Activated CD8-positive, alpha-beta memory T cell treated with anti-CD3 and anti-CD28 coated beads, Interleukin-2, amount 50 U/mL, for 48 hours (primary cell): ENCODE results near the gene SF3B2.
"Not testable (repeated sequence)": the region's sequence is repeated elsewhere in the genome, so short reads cannot be mapped to it uniquely, and the experiment has no call there.

Experiments used
- DNase-seq: peaks from one replicate; pipeline ENCODE4 v3.0.0-alpha.2; 2020

Gene SF3B2

DNA sequence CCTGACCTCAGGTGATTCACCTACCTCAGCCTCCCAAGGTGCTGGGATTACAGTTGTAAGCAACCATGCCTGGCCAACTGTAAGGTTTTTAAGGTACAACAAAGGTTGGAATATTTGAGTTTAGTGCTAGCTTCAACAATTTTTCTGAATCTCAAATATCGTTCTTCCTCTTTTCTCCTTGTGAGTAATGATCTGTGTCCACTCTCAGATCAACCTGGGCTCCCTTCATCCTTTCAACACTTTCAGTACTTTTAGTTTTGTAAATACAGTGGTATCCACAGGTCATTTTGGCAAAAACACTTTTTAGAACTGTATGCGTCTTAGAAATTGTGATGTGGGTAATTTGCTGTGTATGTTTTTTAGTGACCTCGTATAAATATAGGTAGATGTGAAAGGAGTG, 25.8 kb downstream of the SF3B2 start:
- no peak for DNase-seq

DNA sequence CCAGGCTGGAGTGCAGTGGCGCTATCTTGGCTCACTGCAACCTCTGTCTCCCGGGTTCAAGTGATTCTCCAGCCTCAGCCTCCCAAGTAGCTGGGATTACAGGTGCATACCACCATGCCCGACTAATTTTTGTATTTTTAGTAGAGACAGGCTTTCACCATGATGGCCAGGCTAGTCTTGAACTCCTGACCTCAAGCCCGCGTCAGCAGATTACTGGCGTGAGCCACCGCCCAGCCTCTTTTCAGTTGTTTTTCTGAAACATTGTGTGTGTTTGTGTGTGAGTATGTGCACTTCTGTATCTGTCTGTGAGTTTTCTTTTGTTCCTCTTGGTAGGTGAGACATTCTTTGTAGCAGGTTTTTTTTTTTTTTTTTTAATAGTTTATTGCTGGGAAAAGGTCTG, 26.8 kb downstream of the SF3B2 start:
- not testable (repeated sequence) for DNase-seq

DNA sequence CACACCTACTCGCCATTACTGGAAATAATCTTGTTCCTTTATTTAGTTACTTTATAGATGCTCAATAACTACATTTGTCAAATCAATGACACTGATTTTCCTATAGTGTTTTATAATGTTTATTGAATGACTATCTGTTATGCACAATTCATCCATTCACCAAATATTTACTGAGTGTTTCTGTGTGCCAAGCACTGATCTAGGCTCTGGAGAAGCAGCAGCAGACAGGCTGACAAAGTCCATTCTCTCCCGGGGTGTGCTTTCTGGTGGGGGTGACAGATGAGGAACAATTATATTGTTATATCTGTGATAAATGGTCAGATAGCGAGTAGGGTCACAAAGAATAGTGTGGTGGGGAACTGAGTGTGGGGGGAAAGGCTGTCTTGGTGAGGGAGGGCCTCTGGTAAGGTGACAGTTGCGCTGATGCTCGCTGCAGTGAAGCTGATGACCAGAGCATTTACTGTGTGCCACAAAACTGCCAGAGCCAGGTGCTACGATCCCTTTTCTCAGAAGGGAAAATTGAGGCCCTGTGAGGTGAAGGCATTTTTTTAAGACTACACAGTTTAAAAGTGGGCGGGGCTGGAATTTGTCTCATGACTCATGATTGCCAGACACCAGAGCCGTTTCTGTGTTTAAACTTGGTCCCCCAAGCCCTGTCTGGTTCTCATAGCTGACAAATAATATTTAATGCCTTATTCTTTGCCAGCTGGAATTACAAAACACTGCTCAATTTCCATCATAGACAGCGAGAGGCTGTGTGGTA, 28.1 kb downstream of the SF3B2 start:
- peak; percentile 64 for DNase-seq

DNA sequence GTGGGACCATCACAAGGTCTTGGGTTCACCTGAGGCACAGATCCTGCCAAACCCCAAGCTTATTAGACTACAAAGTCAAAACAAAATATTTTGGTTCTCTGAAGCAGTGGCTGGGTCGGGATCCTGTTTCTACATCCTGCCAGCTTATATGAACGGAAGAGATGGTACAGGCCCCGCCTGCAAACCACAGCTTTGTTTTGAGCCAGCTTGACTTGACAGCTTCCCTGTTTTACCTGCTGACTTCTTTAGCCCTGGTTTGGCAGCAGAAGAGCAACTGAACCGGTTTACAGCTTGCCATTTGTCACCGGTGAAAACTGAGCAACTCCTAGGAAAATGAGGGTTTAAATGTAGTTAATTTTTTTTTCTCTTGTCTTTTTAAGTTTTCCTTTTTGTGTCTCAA, 29.3 kb downstream of the SF3B2 start:
- DNase-seq, result peak; percentile 64

DNA sequence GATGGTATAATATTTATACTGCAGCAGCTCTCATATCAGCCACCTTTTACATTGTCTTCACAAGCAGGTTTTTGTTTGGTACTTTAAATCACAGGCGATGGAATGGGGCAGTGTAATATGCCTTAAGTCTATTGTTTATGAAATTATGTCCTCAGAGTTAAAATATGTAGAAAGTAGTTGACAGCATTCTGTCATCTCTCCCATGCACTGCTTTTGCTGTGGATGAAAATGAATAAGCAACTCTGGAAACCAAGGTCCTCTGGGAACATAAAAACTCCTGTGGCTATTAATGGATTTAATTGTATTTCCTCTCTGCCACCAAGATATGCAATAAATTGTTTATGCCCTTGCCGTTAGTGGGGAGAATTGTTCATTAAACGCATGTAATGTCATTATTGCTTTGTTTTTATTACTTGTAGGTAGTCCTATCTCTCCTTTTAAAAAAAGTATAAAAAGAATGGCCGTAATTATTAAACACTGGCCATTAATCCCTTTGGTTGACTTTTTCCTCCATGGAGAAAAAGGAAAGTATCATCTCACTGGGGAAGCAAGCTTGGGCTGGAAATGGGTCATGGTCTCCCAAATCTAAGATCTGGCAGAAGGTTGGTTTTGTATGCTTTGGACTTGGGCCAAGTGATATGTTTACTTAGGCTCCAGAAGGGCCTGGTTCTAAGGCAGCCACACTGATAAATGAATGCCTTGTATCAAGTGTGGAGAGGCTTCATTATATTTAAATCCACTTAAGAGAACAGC, 31.0 kb downstream of the SF3B2 start:
- DNase-seq, result no peak

DNA sequence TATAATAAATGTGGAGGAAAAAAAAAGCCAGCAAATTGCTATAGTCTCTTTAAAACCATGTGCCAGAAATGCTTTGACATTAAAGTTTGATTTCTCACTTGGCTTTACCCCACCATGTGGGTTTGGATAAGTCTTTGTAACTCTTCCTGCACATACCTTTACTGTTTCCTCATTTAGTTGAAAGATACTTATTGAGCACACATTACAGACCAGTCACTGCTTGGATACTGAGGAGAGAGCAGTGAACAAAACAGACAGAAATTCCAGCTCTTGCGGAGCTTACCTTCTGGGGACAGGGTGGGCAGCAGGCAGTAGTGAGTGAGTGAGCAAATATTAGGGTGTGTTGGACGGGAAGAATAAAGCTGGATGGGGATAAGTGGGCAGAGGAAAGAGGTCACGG, 31.6 kb downstream of the SF3B2 start:
- no peak for DNase-seq

DNA sequence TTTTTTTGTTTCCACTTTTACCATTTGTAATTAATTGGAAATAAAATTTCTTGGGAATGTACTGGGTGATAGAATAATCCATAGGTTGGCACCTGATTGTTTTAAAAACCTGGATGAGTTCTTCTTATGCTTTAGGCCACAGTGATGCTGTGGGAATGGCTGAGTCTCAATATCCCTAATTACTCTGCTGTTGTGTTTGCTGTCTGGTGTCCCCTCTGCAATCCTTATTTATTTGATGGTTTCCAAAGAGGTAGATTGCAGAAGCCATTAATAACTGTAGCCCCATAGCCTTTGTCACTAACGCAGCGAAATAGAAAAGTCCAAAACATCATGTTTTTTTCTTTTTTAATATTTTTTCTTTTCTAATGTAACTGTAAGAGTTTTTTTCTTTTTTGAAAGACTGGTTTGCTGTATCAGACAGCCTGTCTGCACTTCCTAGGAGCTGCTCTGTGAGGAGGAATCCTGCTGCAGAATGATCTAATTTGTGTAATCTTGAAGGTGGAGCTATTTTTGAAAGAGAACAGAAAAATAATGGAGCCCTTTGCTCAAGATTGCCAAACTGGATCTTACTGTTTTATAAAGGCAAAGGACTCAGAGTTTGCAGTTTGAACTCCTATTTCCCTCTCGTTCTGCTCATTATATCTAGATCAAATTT, 32.8 kb downstream of the SF3B2 start:
- DNase-seq, result no peak

DNA sequence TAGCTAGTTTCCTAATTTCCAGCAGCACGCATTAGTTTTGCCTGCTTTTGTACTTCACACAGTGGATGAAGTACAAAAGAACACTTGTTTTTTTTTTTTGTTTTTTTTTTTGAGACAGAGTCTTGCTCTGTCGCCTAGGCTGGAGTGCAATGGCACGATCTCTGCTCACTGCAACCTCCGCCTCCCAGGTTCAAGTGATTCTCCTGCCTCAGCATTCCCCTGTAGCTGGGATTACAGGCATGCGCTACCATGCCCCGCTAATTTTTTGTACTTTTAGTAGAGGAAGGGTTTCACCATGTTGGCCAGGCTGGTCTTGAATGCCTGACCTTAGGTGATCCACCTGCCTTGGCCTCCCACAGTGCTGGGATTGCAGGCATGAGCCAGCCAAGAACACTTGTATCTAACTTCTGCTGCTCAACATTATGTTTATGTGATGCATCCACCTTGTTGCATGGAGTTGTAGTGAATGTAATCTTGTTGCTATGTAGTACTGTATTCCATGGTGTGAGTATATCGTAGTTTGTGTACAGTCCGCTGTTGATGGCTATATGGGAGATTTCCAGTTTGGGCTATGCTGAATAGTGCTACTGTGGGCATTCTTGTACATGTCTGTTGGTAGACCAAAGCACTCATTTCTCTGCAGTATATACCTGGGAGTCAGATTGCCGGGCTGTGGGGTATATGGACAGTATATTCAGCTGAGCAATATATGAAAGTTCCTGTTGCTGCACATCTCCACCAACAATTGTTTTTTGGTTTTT, 35.2 kb downstream of the SF3B2 start:
- DNase-seq, result no peak

DNA sequence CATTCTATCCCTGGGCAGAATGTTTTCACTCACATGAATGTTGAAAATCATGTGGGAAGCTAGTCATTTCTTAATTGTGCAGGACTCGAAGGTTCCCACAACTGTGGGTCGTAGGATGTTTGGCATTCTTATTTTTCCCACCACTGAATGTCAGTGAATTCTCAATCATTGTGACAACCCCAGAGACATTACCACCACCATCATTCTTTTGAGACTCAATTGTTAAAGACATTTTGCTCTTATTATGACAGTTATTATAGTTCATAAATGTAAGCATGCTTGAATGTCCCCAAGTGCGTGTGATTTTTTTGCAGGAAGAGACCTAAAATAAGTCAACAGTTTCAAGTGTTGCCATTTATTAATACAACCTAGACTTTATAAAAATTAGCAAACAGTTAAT, 36.9 kb downstream of the SF3B2 start:
- DNase-seq, result no peak

DNA sequence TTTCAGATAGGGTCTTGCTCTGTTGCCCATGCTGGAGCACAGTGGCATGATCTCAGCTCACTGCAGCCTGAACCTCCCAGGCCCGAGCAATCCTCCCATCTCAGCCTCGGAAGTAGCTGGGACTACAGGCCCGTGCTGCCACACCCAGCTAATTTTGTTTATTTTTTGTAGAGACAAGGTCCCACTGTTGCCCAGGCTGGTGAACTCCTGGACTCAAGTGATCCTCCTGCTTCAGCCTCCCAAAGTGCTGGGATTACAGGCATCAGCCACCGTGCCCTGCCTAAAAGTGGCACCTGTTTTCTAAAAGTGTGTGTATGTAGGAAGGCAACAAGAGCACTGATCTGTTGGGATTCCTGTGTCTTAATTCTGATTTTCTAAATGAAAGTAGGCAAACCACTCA, 38.1 kb downstream of the SF3B2 start:
- DNase-seq, result no peak

DNA sequence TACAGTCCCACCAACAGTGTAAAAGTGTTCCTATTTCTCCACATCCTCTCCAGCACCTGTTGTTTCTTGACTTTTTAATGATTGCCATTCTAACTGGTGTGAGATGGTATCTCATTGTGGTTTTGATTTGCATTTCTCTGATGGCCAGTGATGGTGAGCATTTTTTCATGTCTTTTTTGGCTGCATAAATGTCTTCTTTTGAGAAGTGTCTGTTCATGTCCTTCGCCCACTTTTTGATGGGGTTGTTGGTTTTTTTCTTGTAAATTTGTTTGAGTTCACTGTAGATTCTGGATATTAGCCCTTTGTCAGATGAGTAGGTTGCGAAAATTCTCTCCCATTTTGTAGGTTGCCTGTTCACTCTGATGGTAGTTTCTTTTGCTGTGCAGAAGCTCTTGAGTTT, 40.0 kb downstream of the SF3B2 start:
- DNase-seq, result not testable (repeated sequence)

DNA sequence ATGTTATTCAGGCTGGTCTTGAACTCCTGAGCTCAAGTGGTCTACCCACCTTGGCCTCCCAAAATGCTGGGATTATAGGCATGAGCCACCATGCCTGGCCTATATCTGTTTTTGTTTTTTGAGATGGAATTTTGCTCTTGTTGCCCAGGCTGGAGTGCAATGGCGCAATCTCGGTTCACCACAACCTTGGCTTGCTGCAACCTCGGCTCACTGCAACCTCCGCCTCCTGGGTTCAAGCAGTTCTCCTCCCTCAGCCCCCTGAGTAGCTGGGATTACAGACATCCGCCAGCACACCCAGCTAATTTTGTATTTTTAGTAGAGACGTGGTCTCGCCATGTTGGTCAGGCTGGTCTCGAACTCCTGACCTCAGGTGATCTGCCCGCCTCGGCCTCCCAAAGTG, 47.6 kb downstream of the SF3B2 start:
- DNase-seq, result not testable (repeated sequence)

DNA sequence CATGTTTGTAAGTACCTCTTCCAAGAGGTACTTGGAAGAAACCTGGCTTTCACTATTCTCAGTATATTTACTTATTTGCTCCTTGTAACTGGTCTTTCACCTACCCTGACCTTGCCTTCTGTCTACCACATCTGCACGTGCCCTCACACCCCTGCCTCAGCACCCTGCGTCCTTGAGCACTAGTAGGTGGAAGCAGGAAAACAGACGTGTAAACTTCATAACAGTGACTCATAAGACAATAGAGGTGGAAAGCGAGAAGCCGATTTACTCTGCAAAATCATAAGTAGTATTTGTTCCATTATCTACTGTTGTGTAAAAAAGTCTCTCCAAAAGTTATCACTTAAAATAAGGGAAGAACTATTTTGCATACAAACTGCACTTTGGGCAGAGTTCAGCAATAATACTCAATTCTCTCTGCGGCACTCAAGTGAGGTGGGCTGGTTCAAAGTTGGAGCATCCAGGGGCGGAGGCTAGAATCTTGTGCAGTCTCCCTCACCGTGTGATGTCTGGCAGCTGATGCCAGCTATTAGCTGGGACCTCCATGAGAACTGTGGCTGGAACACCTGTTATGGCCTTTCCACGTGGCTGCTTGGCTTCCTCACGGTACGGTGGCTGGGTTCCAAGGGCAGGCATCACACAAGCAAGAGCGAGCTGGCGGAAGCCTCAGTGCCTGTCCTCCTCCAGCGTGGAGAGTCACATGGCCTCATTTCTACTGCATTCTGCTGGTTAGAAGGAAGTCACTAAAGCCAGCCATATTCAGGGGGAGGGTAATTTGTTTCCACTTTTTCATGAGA, 48.3 kb downstream of the SF3B2 start:
- DNase-seq, result peak; percentile 78

DNA sequence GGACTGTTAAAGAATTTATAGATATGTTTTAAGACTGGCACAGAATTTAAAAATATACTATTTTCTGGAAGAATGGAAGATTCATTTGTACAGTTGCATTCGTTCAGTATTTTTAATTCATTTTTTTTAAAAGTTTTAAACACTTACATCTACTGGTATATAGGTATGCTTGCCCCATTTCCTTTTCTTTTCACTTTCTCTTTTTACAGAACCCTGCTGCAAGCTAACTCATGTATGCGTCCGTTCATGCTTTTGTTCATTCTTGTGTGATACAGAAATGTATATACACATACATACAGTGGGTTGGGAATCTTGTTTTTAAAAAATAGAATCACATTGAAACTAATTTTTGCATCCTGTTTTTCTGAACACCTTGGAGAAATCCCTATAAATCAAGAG, 48.9 kb downstream of the SF3B2 start:
- DNase-seq, result no peak

DNA sequence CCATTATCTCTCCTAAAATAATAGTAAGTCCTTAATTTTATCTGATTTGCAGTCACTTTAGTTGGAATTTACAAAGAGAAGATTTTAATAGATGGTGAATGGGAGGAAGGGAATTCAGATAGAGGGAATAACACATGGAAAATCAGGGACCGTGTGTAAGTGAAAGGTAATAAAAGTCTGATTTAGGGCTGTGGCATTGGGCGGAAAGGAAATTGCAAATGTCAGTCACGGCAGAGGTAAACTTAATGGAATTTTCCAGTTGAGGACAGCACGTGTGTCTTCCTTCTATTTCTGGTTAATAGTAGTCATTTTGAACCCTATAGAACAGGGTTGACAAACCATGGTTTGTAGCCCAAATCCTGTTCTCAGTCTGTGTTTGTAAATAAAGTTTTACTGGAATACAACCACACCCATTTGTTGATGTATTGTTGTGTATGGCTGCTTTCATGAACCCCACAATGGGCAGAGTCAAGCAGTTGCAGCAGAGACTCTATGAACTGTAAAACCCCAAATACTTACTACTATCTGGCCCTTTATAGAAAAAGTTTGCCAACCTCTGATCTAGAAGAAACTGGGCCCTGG, 52.0 kb downstream of the SF3B2 start:
- no peak for DNase-seq

DNA sequence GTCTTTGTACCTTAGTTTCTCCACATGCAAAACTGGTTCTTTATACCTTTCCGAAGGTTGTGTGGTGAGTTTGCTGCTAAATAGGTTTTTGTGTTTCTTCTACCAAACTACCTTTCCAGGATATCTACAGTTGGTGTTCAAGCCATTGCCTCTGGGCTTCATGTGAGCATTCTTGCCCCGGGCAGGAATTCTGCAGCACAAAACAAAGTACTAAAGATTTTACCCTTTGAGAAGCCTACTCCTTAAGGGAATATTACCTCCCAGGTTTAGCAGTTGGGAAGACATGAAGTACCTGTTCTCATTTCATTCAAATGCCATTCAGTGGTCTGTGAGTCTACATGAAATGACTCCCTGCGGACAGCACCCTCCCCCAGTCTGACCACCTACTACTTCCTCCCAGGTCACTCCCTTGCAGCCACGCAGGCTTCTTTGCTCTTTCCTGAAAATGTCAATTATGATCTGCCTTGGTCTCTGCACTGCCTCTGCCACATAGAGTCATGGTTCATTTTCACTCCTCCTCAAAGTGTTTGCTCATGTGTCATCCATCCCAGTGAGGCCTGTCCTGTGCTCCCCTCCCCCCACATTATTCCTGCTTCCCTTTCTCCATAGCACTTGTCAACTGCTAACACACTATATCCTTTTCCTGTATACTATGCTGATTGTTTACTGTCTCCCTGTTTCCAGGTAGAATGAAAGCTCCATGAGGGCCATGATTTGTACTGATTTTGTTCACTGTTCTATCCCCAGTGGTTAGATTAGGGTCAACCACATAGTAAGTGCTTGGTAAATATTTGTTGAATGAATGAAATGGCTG, 54.8 kb downstream of the SF3B2 start:
- no peak for DNase-seq

DNA sequence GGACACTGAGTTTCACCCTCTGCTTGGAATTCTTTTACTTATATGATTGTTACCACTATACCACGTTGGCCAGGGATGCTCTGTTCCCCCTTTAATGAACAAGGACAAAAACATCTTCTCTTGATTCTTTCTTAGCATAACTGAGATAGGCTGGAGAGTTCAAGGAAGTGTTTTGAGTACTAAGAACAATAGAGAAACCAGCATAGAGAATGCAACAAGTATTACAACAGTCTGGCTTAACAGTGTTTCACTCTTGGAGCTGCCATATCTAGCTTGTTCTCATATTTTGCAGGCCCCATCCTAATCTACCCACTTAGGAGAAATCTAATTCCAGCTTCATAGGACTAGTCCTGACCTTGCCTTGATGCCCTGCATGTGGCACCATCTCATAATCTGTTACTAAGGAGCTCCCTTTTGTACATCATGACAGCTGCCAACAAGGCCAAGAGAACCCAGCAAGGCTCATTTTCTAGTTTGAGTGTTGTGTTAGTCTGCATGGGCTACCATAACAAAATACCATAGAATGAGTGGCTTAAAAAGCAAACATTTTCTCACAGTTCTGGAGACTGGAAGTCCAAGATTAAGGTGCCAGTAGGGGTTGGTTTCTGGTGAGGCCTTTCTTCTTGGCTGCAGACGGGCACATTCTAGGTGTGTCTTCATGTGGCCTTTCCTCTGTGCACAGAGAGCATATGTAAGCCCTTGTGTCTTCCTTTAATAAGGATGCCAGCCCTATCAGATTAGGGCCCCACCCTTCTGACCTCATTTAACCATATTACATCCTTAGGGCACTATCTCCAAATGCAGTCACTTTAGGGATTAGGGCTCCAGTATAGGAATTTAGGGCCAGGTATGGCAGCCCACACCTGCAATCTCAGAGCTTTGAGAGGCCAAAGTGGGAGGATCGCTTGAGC, 55.7 kb downstream of the SF3B2 start:
- no peak for DNase-seq

DNA sequence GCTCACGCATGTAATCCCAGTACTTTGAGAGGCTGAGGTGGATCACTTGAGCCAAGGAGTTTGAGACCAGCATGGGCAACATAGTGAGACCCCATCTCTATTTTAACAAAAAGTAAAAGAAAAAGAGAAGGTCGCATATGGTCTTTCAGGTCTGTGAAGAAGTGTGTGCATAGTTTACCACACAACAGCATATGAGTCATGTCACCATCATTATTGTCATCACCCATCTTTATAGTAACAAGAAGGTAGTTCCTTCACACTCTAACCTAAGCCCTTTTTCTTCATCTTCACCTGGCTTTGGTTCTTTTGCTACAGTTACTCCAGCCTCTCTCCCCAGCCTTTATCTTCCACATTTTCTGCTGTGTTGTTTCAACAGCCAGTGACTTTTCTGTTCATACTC, 57.1 kb downstream of the SF3B2 start:
- DNase-seq, result no peak

DNA sequence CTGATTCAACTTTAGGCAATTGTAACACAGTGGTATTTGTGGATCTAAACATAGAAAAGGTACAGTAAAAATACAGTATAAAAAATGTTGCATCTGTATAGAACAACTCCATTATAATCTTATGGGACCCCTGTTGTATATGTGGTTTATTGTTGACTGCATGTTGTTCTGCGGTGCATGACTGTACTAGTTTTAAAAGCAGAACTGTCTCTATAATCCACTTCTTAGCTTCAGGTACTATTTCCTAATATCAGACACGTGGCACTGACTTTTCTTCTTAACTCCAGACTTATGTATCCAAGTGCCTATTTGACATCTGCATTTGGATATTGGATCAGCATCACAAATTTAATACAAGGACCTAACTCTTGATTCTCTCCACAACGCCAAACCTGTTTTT, 59.0 kb downstream of the SF3B2 start:
- no peak for DNase-seq

DNA sequence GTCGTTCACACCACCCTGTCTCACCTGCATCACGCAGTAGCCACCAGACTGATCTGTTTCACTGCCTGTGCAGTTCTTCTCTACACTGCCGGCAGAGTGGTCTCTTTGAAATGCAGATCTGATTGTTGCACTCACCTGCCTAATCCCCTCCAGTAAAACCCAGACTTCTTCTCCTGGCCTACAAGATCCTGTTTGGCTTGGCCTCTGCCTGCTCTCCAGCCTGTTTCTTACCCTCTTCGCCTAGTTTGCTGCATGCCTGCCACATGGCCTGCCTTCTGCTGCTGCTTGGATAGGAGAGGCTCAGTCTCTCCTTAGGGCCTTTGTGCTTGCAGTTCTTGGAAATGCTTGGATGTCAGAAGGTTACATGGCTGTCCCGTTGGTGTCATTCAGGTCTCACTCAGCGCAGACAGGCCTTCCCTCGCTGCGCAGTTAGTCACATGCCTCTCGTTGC, 59.9 kb downstream of the SF3B2 start:
- DNase-seq, result no peak
